OCI-M1 (cell line): ENCODE data around the gene KBTBD2.
"Not testable (repeated sequence)": the region's sequence is repeated elsewhere in the genome, so short reads cannot be mapped to it uniquely, and the experiment has no call there.

Source experiments
- DNase-seq: peaks from one replicate; lab custom pipeline; 2025; lab: John Stamatoyannopoulos, UW

The KBTBD2 gene

DNA sequence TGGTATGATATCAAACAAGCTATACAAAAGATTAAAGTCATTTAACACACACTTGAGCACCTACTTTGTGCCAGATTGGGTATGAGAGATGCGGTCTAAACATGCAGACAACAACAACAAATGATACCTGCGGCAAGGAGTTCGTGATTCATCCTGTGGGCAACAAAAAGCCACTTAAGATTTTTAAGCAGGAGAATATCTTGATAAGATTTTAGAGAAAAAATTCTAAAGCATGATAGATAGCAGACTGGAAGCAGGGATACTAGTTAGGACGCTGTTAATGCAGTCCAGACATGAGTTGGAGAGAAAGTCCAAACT is 1.6 kb upstream of the KBTBD2 start:
- DNase-seq = no peak

DNA sequence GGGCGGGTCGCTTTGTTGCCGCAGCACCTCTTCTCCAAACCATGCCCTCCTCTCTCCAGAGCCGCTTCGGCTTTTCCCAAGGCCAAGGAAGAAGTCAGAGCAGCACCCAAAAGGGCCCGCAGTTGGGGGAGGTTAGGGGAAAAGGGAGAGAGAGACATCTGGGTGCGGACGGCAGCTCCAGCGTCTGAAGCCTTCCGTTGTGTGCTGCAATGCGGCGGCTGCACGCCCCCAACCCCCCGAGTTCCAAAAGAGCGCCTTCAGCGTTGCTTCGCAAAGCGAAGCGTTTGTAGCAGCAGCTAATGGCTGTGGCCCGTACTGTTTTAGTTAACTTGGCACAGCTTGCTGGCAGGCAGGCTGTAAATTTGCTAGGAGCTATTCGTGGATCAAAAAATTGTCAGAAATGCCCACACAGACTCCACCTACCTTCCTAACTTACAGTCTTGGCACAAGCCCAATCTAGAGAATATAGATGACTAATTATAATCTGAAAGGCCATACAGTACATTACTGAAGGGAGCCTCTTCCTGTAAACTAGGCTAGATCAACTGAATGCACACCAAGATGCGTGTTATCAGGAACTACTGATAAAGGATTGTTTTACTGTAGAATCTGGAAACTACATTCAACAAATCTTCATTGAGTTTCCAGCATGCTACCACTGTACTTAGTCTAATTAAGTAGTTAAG is 1.1 kb upstream of the KBTBD2 start:
- DNase-seq = peak; percentile 79

DNA sequence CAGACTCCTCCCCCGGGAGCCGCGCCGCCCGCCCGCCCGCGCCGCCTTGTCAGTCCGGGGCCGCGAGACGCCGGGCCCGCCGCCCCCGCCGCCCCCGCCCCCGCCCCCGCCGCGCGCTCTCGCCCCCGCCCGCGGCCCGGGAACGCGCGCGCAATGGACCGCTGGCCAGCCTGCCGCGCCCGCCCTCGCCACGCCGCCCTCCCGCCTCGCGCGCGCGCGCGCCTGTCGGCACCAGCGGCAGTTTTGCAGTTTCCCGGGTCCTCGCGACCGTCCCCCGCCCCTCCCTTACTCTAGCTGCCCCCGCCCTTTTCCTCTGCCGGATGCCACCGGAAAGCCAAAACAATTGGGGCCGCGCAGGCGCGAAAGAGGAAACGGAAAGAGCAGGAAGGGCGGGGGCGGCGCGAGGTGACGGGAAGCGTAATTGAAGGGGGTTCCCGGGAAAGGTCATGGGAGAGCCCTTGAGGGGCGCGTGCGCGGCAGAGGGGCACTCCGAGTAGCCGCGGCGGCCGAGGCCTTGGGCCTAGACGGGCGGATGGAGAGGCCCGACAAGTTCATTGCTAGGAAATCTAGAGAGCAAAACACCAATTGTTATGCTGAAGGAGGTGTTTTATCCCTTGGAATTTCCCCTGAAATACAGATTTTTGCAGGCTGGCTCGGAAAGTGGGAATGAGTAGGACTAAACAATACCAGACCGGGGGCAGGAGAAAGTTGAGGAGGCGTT is 400 bp upstream of the KBTBD2 start:
- DNase-seq = peak; percentile 94

DNA sequence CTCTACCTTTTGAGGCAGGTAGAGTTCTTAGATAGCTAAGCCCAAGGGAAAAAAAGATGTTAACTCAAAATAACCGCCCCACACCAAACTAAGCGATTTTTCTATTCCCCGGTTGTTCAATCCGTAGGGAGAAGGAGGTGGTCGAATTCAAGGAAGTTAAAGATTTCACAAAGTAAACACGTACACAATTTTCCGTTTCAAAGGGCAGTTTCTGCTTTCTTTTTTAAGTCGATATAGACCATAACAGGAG is 842 bp downstream of the KBTBD2 start:
- no peak for DNase-seq

DNA sequence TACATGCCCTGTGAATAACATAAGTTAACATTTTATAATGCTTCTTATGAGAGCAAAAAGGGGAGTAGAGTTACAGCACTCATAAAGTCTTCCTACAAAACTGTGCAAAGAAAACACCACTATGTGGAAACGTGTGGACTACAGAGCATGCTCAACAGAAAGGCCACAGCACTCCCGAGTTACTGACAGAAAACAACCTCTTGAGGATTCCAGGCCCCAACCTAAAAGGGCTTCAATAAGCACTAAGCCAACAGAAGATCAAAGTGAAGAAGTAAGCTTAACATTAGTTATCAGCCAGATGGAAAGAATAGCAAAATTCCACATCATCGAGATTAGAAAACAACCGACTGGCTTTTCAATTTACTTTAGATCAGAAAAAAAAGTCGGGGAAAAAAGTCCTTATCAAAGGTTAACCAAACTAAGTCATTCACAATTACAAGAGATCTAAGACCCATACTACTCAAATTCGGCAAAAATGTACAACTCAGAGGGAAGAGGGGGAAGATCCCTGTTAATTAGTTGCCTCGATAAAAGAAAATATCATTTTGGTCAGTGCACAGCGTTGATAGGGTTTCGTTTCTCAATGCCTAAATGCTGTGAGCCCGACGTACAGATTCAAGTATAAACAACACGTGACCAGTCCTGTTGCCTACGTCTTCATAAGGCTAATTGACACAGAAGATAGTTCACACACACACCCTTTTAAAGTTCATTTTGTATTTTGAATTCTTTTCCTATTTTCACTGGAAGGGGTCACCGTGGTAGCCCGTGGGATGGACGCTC is 1.4 kb downstream of the KBTBD2 start:
- peak; percentile 79 for DNase-seq

DNA sequence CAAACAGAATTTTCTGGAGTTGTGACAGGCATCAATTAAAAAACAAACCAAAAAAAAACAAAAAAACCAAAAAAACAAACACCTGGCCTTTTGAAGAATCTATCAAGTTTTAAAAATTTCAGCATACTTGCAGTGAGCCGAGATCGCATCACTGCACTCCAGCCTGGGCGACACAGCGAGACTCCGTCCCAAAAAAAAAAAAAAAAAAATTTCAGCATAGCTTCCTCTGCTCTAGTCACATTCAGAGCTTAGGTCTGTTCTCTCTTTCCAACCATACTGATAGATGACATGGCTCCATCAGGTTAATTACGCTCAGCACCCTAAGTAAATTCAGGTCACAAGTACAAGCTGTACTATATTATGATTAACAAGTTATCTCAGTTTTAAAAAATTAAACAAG is 3.1 kb downstream of the KBTBD2 start:
- DNase-seq = no peak

DNA sequence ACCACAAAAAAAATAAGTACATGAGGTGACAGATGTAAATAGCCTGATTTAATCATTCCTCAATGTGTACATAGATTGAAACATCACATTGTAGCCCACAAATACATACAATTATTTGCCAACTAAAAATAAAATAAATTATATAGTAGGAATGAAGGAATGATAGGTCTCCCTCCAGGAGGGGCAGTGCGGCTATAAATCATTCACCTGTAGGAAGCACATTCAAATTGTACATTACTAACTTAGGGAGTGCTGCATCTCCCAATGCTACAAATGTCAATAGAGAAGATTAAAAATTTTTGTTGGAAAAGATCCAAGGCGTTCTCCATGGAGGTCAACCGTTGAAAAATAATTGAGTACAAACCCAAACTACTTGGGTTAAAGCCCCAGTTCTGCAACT is 4.2 kb downstream of the KBTBD2 start:
- DNase-seq = no peak

DNA sequence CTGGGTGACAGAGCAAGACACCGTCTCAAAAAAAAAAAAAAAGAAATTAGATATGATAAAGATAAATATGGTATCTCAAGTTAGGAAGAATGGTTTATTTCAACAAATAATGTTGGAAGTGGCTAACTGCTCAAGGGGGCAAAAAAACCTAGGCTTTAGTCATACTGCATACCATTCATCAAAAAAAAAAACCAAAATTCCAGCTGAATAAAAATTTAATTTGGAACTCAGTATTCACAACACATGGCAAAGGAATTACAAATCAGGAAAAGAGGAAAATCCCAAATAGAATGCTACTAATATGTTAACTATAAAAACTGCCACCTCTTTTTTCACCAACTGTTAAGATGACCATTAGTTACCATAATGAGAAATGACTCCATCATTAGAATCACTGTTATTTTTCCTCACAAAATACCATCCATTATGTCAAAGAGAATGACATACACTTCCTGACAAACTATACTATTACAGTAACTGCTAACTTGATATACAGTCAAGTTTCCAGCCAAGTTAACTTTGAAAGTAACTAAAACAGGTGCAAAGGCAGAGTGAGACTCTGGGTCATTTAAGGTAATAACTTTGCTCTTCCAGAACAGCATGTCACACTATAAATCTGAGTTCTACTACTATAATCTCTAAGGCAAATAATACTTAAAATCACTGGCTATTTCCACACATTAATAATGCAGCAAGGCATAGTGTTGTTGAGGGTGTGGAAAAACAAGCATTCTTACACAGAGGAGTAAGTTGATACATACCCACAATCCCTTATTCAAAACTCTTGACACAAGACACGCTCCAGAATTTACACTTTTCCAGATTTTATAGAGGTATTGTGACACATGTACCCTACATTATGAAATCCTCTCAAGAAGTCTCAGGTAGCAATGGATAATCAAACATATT is 10.2 kb downstream of the KBTBD2 start:
- no peak for DNase-seq

DNA sequence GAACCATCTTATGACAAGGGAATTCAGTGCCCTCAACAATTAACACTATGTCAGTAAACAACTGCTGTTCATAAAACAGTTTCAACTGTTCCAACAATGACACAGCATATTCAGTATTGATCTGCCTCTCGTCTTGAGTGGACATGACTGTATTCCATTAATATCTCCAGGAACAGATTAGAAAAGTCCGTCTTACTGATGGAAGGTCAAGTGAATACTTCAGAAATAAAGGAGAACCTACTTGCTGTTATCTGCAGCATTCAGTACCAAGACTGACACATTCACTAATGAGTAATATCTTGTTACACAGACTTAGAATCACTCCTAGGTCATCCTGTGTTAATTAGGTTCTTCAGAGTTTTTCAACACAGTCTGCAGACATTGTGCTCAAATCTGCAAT is 12.1 kb downstream of the KBTBD2 start:
- peak; percentile 75 for DNase-seq

DNA sequence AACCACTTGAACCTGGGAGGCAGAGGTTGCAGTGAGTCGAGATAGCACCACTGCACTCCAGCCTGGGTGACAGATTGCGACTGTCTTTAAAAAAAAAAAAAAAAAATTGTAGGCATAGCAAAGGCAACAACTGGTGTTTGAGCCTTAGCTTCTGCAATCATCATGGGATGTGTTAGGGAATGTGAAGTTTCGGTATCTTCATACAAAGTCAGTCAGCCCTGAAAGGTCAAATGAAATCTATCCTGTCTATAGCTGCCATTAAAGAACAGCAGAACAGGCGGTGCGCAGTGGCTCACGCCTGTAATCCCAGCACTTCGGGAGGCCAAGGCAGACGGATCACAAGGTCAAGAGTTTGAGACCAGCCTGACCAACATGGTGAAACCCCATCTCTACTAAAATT is 13.5 kb downstream of the KBTBD2 start:
- DNase-seq = not testable (repeated sequence)

DNA sequence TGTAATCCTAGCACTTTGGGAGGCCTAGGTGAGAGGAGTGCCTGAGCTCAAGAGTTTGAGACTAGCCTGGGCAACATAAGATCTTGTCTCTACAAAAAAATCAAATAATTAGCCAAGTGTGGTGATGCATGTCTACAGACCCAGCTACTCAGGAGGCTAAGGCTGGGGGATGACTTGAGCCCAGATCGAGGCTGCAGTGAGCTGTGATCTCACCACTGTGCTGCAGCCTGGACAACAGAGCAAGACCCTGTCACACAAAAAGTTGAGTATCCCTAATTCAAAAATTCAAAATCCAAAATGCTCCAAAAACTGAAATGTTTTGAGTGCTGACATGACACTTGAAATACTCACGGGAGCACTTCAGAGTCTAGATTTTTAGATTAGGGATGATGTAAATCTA is 19.1 kb downstream of the KBTBD2 start:
- no peak for DNase-seq

DNA sequence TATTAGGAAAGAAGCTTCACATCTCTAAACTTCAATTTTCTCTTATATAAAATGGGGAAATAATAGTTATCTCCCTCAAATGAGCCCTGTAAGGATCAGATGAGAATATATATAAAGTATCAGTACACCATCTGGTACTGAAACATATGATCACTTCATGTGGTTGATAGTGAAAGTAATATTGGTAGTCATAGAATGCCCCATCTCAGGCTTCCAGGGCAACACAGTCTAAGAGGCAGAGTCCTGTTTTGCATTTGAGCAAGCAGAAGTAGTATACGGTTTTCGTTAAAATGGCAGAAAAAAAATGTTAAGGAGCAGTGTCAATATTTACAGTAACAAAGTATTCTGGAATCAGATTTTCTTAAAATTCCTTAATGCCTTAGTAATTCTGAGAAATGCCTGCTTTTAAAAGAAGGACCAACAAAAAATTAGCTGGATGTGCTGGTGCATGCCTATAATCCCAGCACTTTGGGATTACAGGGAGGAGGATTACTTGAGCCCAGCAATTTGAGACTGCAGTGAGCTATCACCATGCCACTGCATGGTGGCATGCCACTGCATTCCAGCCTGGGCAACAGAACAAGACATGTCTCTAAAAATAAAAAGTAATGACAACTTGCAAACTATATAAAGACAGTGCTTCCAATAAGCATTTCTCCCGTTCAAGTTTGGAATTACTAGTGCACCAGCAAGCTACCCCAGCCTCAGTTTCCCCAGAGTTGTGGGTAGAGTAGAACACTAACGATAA is 19.8 kb downstream of the KBTBD2 start:
- DNase-seq = no peak

DNA sequence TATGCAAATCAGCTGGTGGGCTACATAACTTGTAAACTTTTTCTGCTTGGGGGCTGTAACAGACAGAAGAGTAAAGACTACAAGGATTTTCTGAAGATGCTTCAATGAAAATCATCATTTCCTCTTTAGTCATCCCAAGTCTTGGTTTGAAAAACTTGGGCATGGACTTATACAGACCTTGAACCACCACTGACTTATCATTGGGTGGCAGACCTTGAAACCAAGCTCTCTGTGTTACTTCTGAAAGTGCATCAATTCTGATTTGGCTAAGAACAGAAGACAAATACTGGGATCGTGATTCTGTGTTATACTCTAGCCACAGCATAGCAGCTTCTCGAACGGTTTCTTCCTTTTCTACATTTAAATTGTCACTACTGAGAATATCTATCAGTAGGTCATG is 21.3 kb downstream of the KBTBD2 start:
- no peak for DNase-seq

DNA sequence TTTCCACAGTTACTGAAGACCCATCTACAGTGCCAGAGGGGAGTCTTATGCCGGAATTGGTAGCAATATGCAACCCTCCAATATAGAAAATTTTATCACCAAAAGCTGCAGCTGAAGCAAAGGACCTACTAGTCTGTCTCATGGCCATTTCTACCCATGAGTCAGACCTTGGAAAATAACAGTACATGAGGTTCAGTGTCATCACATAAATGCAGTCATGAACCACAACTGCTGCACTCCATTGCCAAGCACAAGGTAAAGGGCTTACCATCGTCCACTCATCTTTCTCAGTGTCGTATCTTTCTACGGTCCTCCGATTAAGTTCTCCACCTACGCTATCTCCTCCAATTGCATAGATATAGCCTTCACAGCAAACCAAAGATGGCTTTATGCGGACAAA is 21.8 kb downstream of the KBTBD2 start:
- no peak for DNase-seq

DNA sequence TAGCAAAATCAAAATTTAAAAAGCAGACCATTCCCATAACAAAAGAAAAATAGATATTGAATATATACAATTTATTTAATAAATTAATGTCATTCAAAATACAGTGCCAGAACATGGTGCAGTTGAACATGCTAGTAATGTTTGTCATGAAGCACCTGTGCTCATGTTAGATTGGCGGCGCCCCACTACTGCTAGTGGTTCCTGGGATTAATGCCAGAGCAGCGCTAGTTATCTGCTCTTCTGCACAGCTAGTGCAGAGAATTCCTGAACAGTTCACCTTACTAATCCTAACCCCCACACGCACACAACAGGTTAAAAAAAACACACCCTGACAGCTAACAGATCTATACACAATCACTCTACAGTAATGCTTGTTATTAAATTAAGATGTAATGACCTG is 23.4 kb downstream of the KBTBD2 start:
- DNase-seq = no peak

DNA sequence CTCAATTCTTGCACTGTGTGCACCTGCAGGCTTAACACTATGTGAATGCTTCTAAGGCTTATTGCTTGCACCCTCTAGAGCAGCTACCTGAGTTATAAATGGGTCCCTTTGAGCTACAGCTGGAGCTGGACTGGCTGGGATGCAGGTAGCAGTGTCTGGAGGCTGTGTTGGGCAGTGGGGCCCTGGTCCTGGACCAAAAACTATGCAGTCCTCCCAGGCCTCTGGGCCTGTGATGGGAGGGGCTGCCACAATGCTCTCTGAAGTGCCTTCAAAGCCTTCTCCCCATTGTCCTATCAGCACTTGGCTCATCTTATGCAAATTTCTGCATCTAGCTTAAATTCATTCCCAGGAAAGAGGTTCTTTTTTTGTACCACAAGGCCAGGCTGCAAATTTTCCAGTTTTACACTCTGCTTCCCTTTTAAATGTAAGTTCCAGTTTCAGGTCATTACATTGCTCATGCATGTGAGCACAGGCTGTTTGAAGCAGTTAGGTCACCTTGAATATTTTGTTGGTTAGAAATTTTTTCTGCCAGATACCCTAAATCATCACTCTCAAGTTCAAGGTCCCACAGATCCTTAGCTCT is 26.0 kb downstream of the KBTBD2 start:
- DNase-seq = no peak

DNA sequence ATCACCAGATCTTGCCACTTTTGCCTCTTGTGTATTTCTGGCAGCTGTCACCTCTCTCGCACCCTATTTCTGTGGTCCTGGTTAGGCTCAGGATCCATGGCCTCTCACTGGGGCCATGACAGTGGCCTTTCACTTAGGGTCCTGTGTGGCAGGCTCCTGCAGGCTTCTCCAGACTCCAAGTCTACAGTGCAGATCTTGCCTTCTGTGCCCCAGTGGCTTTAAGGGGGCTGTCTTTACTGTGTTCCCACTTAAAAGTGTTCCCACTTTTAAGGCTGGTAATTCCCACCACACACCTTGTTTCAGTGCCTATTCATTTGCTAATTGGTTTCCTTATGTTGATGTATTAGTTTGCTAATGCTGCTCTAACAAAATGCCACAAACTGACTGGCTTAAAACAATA is 27.7 kb downstream of the KBTBD2 start:
- not testable (repeated sequence) for DNase-seq

DNA sequence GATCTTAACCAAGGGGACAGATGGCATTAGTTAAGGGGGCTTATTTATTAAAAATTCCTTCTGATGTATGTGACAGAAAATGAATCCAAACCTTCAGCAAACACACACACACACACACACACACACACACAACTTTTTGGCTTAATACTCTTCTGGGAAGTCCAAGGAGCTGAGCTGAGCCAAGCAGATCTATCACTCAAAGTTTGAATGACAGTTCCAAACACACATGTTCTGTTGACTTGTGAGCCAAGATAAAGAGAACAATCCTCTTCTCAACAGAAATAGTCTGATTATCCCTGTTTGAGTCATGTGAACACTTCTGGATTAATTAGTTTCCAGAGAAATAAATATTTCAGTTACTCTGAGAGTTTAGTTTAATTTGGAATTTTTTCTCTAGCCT is 31.5 kb downstream of the KBTBD2 start:
- DNase-seq = no peak

DNA sequence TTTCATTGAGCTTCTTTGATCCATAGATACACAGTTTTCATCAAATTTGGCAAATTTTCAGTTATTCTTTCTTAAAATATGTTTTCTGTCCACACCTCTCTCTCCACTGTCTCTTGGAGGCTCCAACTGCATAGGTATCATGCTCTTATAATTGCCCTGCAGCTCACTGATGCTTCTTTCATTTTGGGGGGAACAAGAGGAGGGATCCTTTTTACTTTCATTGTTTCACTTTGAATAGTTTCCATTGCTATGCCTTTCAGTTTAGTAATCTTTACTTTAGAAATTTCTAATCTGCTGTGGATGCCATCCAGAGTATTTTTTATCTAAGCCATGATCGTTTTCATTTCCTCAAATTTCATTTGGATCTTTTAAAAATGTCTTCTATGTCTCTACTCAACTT is 32.9 kb downstream of the KBTBD2 start:
- DNase-seq = no peak

DNA sequence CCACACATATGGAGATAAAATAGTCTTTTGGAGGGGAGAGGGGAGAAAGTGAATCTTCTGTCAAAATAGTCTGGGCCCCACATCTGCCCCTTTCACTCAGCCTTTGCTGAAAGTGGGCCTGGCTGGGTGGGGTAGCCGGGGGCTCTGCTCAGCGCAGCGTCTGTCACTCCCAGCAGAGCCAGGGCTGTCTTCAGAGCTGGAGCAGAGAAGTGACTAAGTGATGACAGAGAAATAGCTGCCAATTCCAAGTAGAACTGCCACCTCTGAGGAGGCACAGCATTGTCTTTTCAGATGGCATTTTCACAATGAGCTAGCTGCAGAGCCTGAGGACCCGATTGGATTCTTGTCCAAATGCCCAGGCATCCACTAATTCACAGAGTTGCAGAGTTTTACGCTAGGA is 34.5 kb downstream of the KBTBD2 start:
- DNase-seq = not testable (repeated sequence)
